ENCODE measurements around the gene PCDHB5. TPM values are rescaled to one million over a fixed set of nuclear protein-coding genes. Genes with fewer than 3 reads are reported as not detected.

PCDHB5 gene
- 1.3 to 1.7 TPM (median 1.4 TPM) in 5 replicates for total RNA-seq (2022; extraction: Qiagen RNA extraction)

DNA sequence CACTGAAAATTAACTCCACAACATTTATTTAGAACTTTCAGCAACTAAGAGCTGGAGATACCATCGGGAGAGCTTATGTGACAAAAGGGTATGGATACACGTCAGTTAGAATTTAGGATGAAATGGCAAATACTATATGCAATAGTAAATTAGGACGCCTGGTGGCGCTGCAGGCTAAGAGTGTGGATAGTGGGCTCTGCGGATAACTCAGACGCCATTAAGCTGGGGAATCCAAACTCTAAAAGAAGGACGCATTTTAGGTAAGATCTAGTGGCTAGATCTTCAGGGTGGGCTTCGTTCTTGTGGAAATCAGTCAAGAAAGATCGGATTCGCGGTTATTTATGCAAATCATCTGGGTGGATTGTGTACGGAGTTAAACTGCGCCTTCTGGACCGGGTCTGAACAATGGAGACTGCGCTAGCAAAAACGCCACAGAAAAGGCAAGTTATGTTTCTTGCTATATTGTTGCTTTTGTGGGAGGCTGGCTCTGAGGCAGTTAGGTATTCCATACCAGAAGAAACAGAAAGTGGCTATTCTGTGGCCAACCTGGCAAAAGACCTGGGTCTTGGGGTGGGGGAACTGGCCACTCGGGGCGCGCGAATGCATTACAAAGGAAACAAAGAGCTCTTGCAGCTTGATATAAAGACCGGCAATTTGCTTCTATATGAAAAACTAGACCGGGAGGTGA, at the start of gene PCDHB5:
TSS of gene PCDHB5 (plus strand) at position 177 of the 688 bp plus-strand sequence. CDS start at position 406, 229 bp downstream.

DNA sequence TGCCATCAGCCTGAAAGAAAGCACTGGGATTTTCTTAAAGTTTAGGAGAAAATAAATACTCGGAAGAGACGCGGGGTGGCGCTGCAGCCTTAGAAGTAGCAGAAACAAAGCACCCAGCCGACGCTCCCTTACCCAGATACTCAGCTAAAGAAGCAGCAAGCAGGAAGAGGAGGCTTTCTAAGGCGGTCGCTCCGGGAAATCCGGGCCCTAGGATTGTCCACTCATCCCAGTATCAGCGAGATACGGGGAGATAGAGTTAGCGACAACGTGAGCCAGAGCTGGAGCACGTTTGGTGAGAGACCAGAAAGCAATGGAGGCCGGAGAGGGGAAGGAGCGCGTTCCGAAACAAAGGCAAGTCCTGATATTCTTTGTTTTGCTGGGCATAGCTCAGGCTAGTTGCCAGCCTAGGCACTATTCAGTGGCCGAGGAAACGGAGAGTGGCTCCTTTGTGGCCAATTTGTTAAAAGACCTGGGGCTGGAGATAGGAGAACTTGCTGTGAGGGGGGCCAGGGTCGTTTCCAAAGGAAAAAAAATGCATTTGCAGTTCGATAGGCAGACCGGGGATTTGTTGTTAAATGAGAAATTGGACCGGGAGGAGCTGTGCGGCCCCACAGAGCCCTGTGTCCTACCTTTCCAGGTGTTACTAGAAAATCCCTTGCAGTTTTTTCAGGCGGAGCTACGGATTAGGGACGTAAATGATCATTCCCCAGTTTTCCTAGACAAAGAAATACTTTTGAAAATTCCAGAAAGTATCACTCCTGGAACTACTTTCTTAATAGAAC, 40.3 kb upstream of the PCDHB5 start, which contains the start of gene PCDHB2:
TSS of gene PCDHB2 (plus strand) at position 135 of the 782 bp plus-strand sequence. CDS start at position 311, 176 bp downstream.

DNA sequence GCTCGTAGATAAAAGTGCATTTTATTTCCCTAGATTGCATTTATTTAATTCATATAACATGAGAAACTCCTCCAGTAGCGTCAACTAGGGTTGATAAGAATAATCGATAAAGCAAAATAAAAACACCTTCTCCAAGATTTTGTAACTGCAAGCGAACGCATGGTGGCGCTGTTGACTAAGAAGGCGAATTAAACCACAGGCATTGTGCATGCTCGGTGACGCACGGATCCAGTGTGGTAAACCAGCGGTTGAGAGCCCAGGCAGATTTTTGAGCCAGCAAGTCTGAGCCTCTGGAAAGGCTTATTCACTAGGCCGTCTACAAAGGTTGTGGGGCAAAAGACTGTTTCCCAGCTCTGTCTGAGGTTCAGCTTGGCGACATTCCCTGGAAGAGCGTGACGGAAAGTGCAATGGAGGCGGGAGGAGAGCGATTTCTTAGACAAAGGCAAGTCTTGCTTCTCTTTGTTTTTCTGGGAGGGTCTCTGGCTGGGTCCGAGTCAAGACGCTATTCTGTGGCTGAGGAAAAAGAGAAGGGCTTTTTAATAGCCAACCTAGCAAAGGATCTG, 34.7 kb upstream of the PCDHB5 start, which contains the start of gene PCDHB3:
TSS of gene PCDHB3 (plus strand) at position 231 of the 563 bp plus-strand sequence. CDS start at position 408, 177 bp downstream.

DNA sequence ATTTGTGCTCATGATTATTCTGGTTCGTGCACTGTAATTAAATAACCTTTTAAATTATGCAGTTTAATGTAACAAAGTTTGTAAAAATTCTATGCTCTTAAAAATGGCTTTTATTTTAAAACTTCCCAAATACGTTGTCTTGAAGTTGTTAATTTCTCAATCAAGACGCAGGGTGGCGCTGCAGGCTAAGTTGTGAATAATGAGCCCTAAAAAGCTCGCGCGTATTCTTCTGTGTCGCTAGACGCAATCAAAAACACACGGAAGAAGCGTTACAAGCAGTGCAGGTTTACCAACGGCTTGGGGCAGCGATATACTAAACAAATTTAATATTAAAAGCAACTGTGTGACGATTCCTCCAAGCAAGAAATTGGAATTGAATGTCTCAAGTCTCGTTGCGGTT, 13.4 kb upstream of the PCDHB5 start, which contains the start of gene PCDHB4:
TSS of gene PCDHB4 (plus strand) at position 256 of the 400 bp plus-strand sequence. CDS start 181 bp downstream, outside the sequence.

DNA sequence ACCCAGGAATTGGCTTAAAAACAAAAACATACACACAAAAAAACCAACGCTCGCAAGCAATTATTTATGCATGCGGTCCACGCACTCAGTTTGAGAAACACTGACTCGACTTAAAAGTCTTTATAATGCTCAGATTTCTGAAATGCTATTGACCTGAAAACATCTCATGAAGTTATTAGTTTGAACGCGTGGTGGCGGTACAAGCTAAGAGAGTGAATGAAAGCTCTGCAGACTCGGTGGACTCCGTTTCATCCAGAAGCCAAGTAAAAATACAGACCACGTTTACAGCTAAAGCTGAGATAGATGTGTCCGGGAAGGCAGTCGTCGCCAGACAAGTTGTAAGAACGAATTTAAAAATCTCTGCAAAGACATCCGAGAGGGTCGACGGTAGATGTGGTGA, 14.8 kb downstream of the PCDHB5 start, which contains the start of gene PCDHB6:
TSS of gene PCDHB6 (plus strand) at position 246 of the 400 bp plus-strand sequence. CDS start 201 bp downstream, outside the sequence.

DNA sequence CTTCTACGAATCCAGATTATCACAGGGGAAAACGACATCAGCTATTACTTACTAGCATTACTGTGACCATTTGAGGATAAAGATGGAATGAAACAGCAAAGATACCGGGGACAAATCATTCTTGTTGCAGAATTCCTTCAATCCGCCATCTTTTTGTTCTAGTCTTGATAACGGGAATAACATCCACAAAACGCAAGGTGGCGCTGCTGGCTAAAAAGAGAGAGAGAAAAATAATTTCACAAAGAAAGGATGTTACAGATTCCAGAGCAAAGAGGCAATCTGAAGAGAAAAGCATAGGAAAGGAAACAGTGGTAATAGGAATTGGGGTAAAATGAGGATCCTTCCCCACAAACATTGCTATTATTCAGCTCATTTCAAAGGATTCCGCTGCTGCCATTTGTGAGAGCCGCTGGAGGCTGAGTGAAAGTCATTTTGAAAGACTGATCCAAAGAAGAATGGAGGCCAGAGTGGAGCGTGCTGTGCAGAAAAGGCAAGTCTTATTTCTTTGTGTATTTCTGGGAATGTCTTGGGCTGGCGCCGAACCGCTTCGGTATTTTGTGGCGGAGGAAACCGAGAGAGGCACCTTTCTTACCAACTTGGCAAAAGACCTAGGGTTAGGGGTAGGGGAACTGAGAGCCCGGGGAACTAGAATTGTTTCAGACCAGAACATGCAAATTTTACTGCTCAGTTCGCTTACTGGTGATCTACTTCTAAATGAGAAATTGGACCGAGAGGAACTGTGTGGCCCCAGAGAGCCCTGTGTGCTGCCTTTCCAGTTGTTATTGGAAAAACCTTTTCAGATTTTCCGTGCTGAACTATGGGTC, 37.6 kb downstream of the PCDHB5 start, which contains the start of gene PCDHB7:
TSS of gene PCDHB7 (plus strand) at position 264 of the 824 bp plus-strand sequence. CDS start at position 456, 192 bp downstream.

DNA sequence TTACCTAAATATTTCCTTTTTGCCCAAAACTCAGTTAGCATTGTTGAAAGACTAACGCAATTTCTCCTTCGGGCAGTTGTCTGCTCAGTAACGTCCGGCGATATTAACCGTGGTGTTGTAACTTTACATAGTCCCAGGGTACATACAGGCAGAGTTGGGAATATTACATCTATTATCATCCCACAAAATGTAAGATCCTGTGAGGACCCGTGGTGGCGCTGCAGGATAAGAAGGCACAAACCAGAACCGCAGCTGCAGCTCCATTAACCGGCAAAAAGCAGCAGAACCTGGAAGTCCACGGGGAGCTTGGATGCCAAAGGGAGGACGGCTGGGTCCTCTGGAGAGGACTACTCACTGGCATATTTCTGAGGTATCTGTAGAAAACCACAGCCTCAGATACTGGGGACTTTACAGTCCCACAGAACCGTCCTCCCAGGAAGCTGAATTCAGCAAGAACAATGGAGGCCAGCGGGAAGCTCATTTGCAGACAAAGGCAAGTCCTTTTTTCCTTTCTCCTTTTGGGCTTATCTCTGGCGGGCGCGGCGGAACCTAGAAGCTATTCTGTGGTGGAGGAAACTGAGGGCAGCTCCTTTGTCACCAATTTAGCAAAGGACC, 42.7 kb downstream of the PCDHB5 start, which contains the start of gene PCDHB8:
TSS of gene PCDHB8 (plus strand) at position 214 of the 615 bp plus-strand sequence. CDS start at position 459, 245 bp downstream.

DNA sequence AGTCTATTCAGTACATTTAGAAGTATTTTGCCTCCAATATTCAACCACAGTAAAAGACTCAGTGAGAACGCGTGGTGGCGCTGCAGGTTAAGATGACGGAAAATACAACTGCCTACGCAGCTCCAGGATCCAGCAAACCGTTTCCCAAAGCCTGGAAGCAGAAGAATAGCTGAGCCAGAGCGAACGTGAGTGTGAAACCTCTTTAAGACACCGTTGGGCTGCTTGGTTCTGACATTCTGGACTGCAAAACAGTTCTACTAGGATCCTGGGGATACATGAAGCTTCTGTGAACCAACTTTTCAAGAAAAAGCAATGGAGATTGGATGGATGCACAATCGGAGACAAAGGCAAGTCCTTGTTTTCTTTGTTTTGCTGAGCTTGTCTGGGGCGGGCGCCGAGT, 47.2 kb downstream of the PCDHB5 start, which contains the start of gene PCDHB16:
TSS of gene PCDHB16 (plus strand) at position 140 of the 400 bp plus-strand sequence. CDS start at position 313, 173 bp downstream.

DNA sequence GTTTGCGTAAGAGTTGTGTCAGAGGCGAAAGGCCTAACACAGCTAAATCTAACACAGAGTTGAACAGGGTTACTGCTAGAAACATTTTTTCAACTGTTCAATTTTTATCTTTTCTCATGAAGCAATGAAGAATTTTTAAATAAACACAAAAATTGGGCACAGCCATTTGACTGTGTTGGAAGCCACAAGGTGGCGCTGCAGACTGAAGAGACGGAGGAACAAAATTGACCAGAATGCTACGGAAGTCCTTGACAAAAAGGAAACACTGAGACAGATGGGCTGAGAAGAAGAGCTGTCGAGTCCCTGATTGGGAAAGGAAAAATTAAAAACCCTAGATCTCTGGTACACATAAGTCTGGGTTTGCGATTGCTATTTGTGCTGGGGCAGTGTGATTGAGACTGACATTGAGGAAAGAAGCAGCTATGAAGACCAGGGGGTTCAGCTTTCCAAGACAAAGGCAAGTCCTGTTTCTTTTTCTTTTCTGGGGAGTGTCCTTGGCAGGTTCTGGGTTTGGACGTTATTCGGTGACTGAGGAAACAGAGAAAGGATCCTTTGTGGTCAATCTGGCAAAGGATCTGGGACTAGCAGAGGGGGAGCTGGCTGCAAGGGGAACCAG, 52.0 kb downstream of the PCDHB5 start, which contains the start of gene PCDHB9:
TSS of gene PCDHB9 (plus strand) at position 265 of the 616 bp plus-strand sequence. CDS start at position 423, 158 bp downstream.

Other genes starting within 250 kb of the PCDHB5 start
- 1.7 to 2.2 TPM (median 1.9 TPM) in 5 replicates for gene PCDHAC1, start 208.9 kb upstream of the PCDHB5 start, total RNA-seq (2022; extraction: Qiagen RNA extraction)
- 3.2 to 5.7 TPM (median 3.6 TPM) in 5 replicates for gene PCDHAC2, start 168.7 kb upstream of the PCDHB5 start, total RNA-seq (2022; extraction: Qiagen RNA extraction)
- gene PCDHB1, start 83.8 kb upstream of the PCDHB5 start, total RNA-seq (2022; extraction: Qiagen RNA extraction): not detected in 5 replicates
- 2.6 to 5.2 TPM (median 3.4 TPM) in 5 replicates for gene PCDHB2, start 40.6 kb upstream of the PCDHB5 start, total RNA-seq (2022; extraction: Qiagen RNA extraction)
- gene PCDHB3, start 34.7 kb upstream of the PCDHB5 start, total RNA-seq (2022; extraction: Qiagen RNA extraction): 0.02 to 0.03 TPM (median 0.02 TPM) in 3 of 5 replicates, not detected in the others
- 0.03 to 0.12 TPM (median 0.06 TPM) in 5 replicates for gene PCDHB4, start 13.4 kb upstream of the PCDHB5 start, total RNA-seq (2022; extraction: Qiagen RNA extraction)
- gene PCDHB6, start 14.9 kb downstream of the PCDHB5 start, total RNA-seq (2022; extraction: Qiagen RNA extraction): 0.84 to 1.1 TPM (median 0.90 TPM) in 5 replicates
- 0.01 to 0.03 TPM (median 0.02 TPM) in 3 of 5 replicates, not detected in the others for gene PCDHB7, start 37.4 kb downstream of the PCDHB5 start, total RNA-seq (2022; extraction: Qiagen RNA extraction)
- 0.24 to 0.28 TPM (median 0.26 TPM) in 5 replicates for gene PCDHB8, start 42.6 kb downstream of the PCDHB5 start, total RNA-seq (2022; extraction: Qiagen RNA extraction)
- gene PCDHB16, start 47.2 kb downstream of the PCDHB5 start, total RNA-seq (2022; extraction: Qiagen RNA extraction): 0.02 to 0.13 TPM (median 0.06 TPM) in 5 replicates
- 0.01 to 0.09 TPM (median 0.02 TPM) in 4 of 5 replicates, not detected in the other for gene PCDHB9, start 52.0 kb downstream of the PCDHB5 start, total RNA-seq (2022; extraction: Qiagen RNA extraction)
- gene PCDHB10, start 57.1 kb downstream of the PCDHB5 start, total RNA-seq (2022; extraction: Qiagen RNA extraction): 0.02 to 0.06 TPM (median 0.03 TPM) in 3 of 5 replicates, not detected in the others
- gene PCDHB11, start 64.4 kb downstream of the PCDHB5 start, total RNA-seq (2022; extraction: Qiagen RNA extraction): 0.05 to 0.08 TPM (median 0.07 TPM) in 5 replicates
- 0.01 to 0.02 TPM in 2 of 5 replicates, not detected in the others for gene PCDHB12, start 73.5 kb downstream of the PCDHB5 start, total RNA-seq (2022; extraction: Qiagen RNA extraction)
- 0.03 to 0.08 TPM (median 0.06 TPM) in 5 replicates for gene PCDHB13, start 78.7 kb downstream of the PCDHB5 start, total RNA-seq (2022; extraction: Qiagen RNA extraction)
- 0.03 to 0.09 TPM (median 0.06 TPM) in 5 replicates for gene PCDHB14, start 88.1 kb downstream of the PCDHB5 start, total RNA-seq (2022; extraction: Qiagen RNA extraction)
- gene PCDHB15, start 110.2 kb downstream of the PCDHB5 start, total RNA-seq (2022; extraction: Qiagen RNA extraction): 0.03 to 0.13 TPM (median 0.07 TPM) in 5 replicates
- gene SLC25A2, start 168.8 kb downstream of the PCDHB5 start, total RNA-seq (2022; extraction: Qiagen RNA extraction): not detected in 5 replicates
- gene TAF7, start 185.6 kb downstream of the PCDHB5 start, total RNA-seq (2022; extraction: Qiagen RNA extraction): 59.3 to 79.3 TPM (median 67.9 TPM) in 5 replicates
- gene PCDHGA1, start 195.3 kb downstream of the PCDHB5 start, total RNA-seq (2022; extraction: Qiagen RNA extraction): 0.23 to 0.32 TPM (median 0.27 TPM) in 5 replicates
- gene PCDHGA2, start 203.6 kb downstream of the PCDHB5 start, total RNA-seq (2022; extraction: Qiagen RNA extraction): 0.40 to 0.74 TPM (median 0.53 TPM) in 5 replicates
- 0.02 to 0.03 TPM in 2 of 5 replicates, not detected in the others for gene PCDHGA3, start 208.6 kb downstream of the PCDHB5 start, total RNA-seq (2022; extraction: Qiagen RNA extraction)
- gene PCDHGB1, start 214.9 kb downstream of the PCDHB5 start, total RNA-seq (2022; extraction: Qiagen RNA extraction): 1.4 to 1.9 TPM (median 1.7 TPM) in 5 replicates
- gene PCDHGA4, start 219.8 kb downstream of the PCDHB5 start, total RNA-seq (2022; extraction: Qiagen RNA extraction): 0.06 to 0.13 TPM (median 0.11 TPM) in 5 replicates
- 0.05 to 0.08 TPM (median 0.07 TPM) in 5 replicates for gene PCDHGB2, start 224.8 kb downstream of the PCDHB5 start, total RNA-seq (2022; extraction: Qiagen RNA extraction)
- gene PCDHGA5, start 229.0 kb downstream of the PCDHB5 start, total RNA-seq (2022; extraction: Qiagen RNA extraction): 0.13 to 0.17 TPM (median 0.16 TPM) in 5 replicates
- 0.11 to 0.23 TPM (median 0.14 TPM) in 5 replicates for gene PCDHGB3, start 235.0 kb downstream of the PCDHB5 start, total RNA-seq (2022; extraction: Qiagen RNA extraction)
- 0.11 to 0.28 TPM (median 0.24 TPM) in 5 replicates for gene PCDHGA6, start 238.7 kb downstream of the PCDHB5 start, total RNA-seq (2022; extraction: Qiagen RNA extraction)
- 0.71 to 1.2 TPM (median 0.76 TPM) in 5 replicates for gene PCDHGA7, start 247.5 kb downstream of the PCDHB5 start, total RNA-seq (2022; extraction: Qiagen RNA extraction)

All from A549 treated with AZD2906 at 1 μM for 4 hours (cell line).